ENCODE results near the gene CDH23.

The CDH23 gene

GRCh38 chr10:71611709-71612422 is 215.1 kb downstream of the CDH23 start:
- H3K4me3 ChIP-seq (ENCODE audit: low read depth in 1 of 2, low read length in 2 of 2) = no peak overlapping the region
- no peaks in the 10 kb centered on the region for H3K27me3 ChIP-seq (ENCODE audit: control insufficient read depth in 1 of 2, insufficient read depth in 2 of 2, low read length in 2 of 2)
- H3K27ac ChIP-seq (ENCODE audit: low read depth, low read length) = no peak overlapping the region
- H3K9ac ChIP-seq (ENCODE audit: low read length) = no peak overlapping the region
- H3K9me3 ChIP-seq (ENCODE audit: low read length) = no peaks in the 10 kb centered on the region
- H3K4me1 ChIP-seq (ENCODE audit: insufficient read depth, low read length) = no peaks in the 10 kb centered on the region
- no peaks in the 10 kb centered on the region for H3K36me3 ChIP-seq (ENCODE audit: insufficient read depth, low read length)

GRCh38 chr10:71613261-71613777 is 216.6 kb downstream of the CDH23 start:
- H3K9ac ChIP-seq (ENCODE audit: low read length) = no peak overlapping the region
- H3K9me3 ChIP-seq (ENCODE audit: low read length) = no peaks in the 10 kb centered on the region
- no peak overlapping the region for H3K4me3 ChIP-seq (ENCODE audit: low read depth in 1 of 2, low read length in 2 of 2)
- H3K36me3 ChIP-seq (ENCODE audit: insufficient read depth, low read length) = no peaks in the 10 kb centered on the region
- no peak overlapping the region for H3K27ac ChIP-seq (ENCODE audit: low read depth, low read length)
- H3K27me3 ChIP-seq (ENCODE audit: control insufficient read depth in 1 of 2, insufficient read depth in 2 of 2, low read length in 2 of 2) = no peaks in the 10 kb centered on the region
- H3K4me1 ChIP-seq (ENCODE audit: insufficient read depth, low read length) = no peaks in the 10 kb centered on the region

DNA sequence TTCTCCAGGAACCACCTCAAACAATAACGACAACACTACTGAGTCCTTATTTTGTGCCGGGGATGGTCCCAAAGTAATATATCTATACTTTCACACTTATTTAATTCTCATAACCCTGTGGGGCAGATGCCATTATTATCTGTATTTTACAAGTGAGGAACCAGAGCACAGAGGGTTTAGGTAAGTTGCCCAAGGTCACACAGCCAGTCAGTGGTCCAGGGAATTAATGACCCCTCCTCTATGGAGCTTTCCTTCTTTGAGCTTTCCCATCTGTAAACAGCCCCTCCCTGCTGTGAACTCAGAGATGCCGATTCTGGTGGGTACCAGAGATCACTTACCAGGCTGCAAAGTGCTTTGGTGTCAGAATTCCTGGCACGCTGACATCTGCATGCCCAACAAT is 217.2 kb downstream of the CDH23 start:
- Histone ChIP-seq H3K4me1 (ENCODE audit: insufficient read depth, low read length) (no peaks in the 10 kb centered on the region), H3K9ac (ENCODE audit: low read length) (no peak overlapping the region), H3K9me3 (ENCODE audit: low read length) (no peaks in the 10 kb centered on the region), H3K27me3 (ENCODE audit: control insufficient read depth in 1 of 2, insufficient read depth in 2 of 2, low read length in 2 of 2) (no peaks in the 10 kb centered on the region), H3K36me3 (ENCODE audit: insufficient read depth, low read length) (no peaks in the 10 kb centered on the region), H3K4me3 (ENCODE audit: low read depth in 1 of 2, low read length in 2 of 2) (no peak overlapping the region), H3K27ac (ENCODE audit: low read depth, low read length) (no peak overlapping the region)

DNA sequence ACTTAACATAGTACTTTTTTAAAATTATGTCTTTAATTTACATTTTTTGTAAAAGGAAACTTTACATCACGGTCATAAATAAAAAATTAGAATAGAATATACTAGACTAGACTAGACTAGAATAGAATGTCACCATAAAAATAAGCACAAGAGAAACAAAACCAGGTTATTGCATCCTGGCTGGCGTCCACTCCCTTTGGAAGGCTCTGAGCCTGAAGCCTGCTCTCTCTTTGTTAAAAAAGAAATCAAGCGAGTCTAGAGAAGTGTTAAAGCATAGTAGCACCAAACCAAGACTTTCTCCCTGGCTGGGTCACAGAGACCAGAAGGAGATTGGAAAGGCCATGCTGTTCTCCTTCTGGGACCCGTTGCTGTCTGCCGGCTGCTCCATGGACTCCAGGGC is 218.2 kb downstream of the CDH23 start:
- Histone ChIP-seq H3K36me3 (ENCODE audit: insufficient read depth, low read length) (no peaks in the 10 kb centered on the region), H3K27me3 (ENCODE audit: control insufficient read depth in 1 of 2, insufficient read depth in 2 of 2, low read length in 2 of 2) (no peaks in the 10 kb centered on the region), H3K4me3 (ENCODE audit: low read depth in 1 of 2, low read length in 2 of 2) (no peak overlapping the region), H3K27ac (ENCODE audit: low read depth, low read length) (no peak overlapping the region), H3K9ac (ENCODE audit: low read length) (no peak overlapping the region), H3K4me1 (ENCODE audit: insufficient read depth, low read length) (no peaks in the 10 kb centered on the region), H3K9me3 (ENCODE audit: low read length) (no peaks in the 10 kb centered on the region)

- H3K4me1 ChIP-seq (ENCODE audit: insufficient read depth, low read length) = peaks cover 3% of the 10 kb centered on the region
- no peaks in the 10 kb centered on the region for H3K36me3 ChIP-seq (ENCODE audit: insufficient read depth, low read length)
- no peaks in the 10 kb centered on the region for H3K9me3 ChIP-seq (ENCODE audit: low read length)
- H3K27me3 ChIP-seq (ENCODE audit: control insufficient read depth in 1 of 2, insufficient read depth in 2 of 2, low read length in 2 of 2) = no peaks in the 10 kb centered on the region
- H3K4me3 ChIP-seq (ENCODE audit: low read depth in 1 of 2, low read length in 2 of 2) = no peak overlapping the region
- H3K27ac ChIP-seq (ENCODE audit: low read depth, low read length) = no peak overlapping the region
- H3K9ac ChIP-seq (ENCODE audit: low read length) = no peak overlapping the region
Measured at GRCh38 chr10:71615538-71616329, 219.0 kb downstream of the CDH23 start.

DNA sequence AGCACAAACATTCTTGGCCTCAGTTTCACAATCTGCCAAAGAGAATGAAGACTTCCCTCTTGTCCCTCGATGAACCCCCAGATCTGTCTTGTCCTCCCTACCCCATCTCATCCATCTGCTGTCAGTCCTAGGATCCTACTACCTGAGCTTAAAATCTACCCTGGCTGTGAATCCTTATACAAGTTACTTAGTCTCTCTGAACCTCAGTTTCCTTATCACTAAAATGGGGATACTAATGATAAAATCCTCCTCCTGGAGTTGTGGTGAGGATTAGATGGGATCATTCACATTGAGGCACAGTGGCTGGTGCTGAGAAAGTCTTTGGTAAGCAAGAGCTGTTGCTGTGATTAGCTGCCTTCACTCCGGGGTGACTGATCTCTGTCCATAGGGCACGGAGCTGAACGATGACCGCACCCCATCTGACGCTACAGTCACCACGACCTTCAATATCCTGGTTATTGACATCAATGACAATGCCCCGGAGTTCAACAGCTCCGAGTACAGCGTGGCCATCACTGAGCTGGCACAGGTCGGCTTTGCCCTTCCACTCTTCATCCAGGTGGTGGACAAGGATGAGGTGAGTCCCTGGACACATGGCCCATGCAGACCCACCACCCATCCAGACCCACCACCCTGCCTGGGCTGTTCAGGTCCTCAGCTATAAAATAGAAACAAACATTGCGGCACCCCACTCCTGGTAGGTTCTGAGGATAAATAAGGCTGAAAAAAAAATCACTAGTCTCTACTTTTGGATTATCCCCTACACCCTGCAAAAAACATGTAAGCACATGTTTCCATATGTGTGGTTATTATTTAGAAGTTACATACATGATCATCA is 220.3 kb downstream of the CDH23 start:
- Histone ChIP-seq H3K9me3 (ENCODE audit: low read length) (no peaks in the 10 kb centered on the region), H3K4me3 (ENCODE audit: low read depth in 1 of 2, low read length in 2 of 2) (no peak overlapping the region), H3K27me3 (ENCODE audit: control insufficient read depth in 1 of 2, insufficient read depth in 2 of 2, low read length in 2 of 2) (no peaks in the 10 kb centered on the region), H3K9ac (ENCODE audit: low read length) (no peak overlapping the region), H3K36me3 (ENCODE audit: insufficient read depth, low read length) (no peaks in the 10 kb centered on the region), H3K27ac (ENCODE audit: low read depth, low read length) (no peak overlapping the region), H3K4me1 (ENCODE audit: insufficient read depth, low read length) (peaks cover 16% of the 10 kb centered on the region)

DNA sequence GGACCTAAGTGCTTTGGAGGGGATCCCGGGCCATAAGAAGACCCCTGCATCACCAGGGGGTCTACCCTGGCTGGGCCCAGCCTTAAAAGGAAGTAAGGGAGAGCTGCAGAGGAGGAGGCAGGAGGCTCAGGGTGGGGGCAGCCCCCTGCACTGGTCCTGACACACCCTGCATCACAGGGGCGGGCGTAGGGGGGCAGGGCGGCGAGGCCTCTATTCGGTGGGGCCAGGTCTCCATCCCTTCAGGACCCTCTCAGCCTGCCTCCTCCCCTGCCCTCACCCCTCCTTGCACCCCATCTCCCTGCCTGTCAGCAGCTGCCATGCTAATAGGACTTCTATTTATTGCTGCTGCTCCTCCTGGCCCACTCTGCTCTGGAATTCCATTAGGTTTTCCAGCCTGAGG is 221.5 kb downstream of the CDH23 start:
- no peaks in the 10 kb centered on the region for H3K36me3 ChIP-seq (ENCODE audit: insufficient read depth, low read length)
- peaks cover 16% of the 10 kb centered on the region for H3K4me1 ChIP-seq (ENCODE audit: insufficient read depth, low read length)
- H3K9me3 ChIP-seq (ENCODE audit: low read length) = no peaks in the 10 kb centered on the region
- H3K4me3 ChIP-seq (ENCODE audit: low read depth in 1 of 2, low read length in 2 of 2) = no peak overlapping the region
- H3K27me3 ChIP-seq (ENCODE audit: control insufficient read depth in 1 of 2, insufficient read depth in 2 of 2, low read length in 2 of 2) = no peaks in the 10 kb centered on the region
- H3K27ac ChIP-seq (ENCODE audit: low read depth, low read length) = no peak overlapping the region
- no peak overlapping the region for H3K9ac ChIP-seq (ENCODE audit: low read length)

DNA sequence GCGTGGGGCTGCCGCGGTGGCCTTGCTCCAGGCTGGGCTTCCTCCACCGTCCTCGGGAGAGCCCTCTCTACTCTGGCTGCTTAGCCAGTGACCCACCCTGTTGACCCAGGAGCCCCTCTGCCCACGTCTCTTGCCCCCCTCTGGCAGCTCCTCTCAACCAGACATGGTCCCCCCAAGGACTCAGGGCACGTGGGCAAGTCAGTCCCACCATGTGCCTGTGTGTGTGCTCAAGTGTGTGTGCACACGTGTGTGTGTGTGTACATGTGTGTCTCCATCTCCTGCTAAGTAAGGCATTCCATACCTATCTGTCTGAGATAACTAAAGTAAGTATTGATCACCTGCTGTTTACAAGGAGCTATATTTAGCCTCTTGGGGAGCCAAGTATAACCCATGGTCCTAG is 221.9 kb downstream of the CDH23 start:
- H3K9me3 ChIP-seq (ENCODE audit: low read length) = no peaks in the 10 kb centered on the region
- H3K27me3 ChIP-seq (ENCODE audit: control insufficient read depth in 1 of 2, insufficient read depth in 2 of 2, low read length in 2 of 2) = no peaks in the 10 kb centered on the region
- H3K4me1 ChIP-seq (ENCODE audit: insufficient read depth, low read length) = peaks cover 16% of the 10 kb centered on the region
- H3K9ac ChIP-seq (ENCODE audit: low read length) = no peak overlapping the region
- no peak overlapping the region for H3K4me3 ChIP-seq (ENCODE audit: low read depth in 1 of 2, low read length in 2 of 2)
- no peaks in the 10 kb centered on the region for H3K36me3 ChIP-seq (ENCODE audit: insufficient read depth, low read length)
- no peak overlapping the region for H3K27ac ChIP-seq (ENCODE audit: low read depth, low read length)

- H3K27ac ChIP-seq (ENCODE audit: low read depth, low read length) = no peak overlapping the region
- no peaks in the 10 kb centered on the region for H3K27me3 ChIP-seq (ENCODE audit: control insufficient read depth in 1 of 2, insufficient read depth in 2 of 2, low read length in 2 of 2)
- H3K9me3 ChIP-seq (ENCODE audit: low read length) = no peaks in the 10 kb centered on the region
- no peak overlapping the region for H3K9ac ChIP-seq (ENCODE audit: low read length)
- no peaks in the 10 kb centered on the region for H3K36me3 ChIP-seq (ENCODE audit: insufficient read depth, low read length)
- H3K4me1 ChIP-seq (ENCODE audit: insufficient read depth, low read length) = peaks cover 16% of the 10 kb centered on the region
- no peak overlapping the region for H3K4me3 ChIP-seq (ENCODE audit: low read depth in 1 of 2, low read length in 2 of 2)
Measured at GRCh38 chr10:71620642-71621041, 223.9 kb downstream of the CDH23 start.

DNA sequence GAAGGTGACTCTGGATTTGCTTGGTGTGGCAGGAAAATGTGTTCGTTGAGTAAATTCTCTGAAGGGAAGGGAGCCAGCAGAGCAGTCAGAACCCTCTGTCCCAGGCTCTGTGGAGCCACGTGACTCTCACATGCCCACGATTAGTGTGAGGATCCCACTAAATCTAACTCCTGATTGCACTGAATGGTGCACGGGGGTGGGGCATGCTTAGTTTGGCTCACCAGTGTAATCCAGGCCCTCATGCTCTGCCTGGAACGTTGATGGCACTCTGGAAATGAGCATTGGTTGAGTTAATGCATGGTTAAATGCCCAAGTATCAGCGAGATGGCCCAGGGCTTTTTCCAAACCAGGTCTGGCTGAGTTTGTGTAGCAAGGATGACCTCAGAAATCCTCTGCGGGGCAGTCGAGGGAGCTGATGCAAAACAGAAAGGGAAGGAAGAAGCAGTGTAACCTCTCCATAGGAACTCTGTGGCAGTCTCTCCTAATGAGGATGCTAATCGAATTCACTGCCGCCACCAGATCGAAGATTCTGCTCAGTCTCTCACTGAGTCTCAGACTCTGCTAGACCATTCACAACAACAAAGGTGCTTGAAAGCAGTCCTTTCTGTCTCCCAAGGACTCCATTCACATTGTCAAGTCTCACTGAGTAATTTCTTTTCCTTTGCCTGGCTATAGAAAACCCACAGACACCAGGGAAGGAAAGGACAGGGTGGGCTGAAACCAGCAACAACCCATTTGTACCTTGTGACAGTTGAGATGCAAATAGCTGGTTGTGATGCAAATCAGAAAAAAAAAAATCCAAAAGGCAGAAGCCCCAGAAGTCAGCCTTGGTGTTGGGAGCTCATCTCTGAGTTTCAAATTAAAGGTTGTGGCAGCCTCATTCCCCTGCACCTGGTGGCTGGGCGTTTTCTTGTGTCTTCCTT is 224.8 kb downstream of the CDH23 start:
- Histone ChIP-seq H3K4me1 (ENCODE audit: insufficient read depth, low read length) (peaks cover 16% of the 10 kb centered on the region), H3K36me3 (ENCODE audit: insufficient read depth, low read length) (no peaks in the 10 kb centered on the region), H3K27me3 (ENCODE audit: control insufficient read depth in 1 of 2, insufficient read depth in 2 of 2, low read length in 2 of 2) (no peaks in the 10 kb centered on the region), H3K9ac (ENCODE audit: low read length) (no peak overlapping the region), H3K27ac (ENCODE audit: low read depth, low read length) (no peak overlapping the region), H3K4me3 (ENCODE audit: low read depth in 1 of 2, low read length in 2 of 2) (no peak overlapping the region), H3K9me3 (ENCODE audit: low read length) (no peaks in the 10 kb centered on the region)
